ENCODE results near the gene CAMK4. TPM values are rescaled to one million over a fixed set of nuclear protein-coding genes. Genes with fewer than 3 reads are reported as not detected.

CAMK4 gene
- polyA plus RNA-seq, 1 donor from 2014 or later: 16.6 TPM

- no peak overlapping the region for H3K4me3 ChIP-seq (ENCODE audit: low read length)
- H3K9me3 ChIP-seq (ENCODE audit: low read length): no peaks in the 10 kb centered on the region
- H2AFZ ChIP-seq (ENCODE audit: low read depth, low read length): no peak overlapping the region
- H3K27ac ChIP-seq (ENCODE audit: low read length): no peak overlapping the region
- H3K4me2 ChIP-seq (ENCODE audit: low read length): no peak overlapping the region
- H3K36me3 ChIP-seq (ENCODE audit: insufficient read depth, low read length): no peaks in the 10 kb centered on the region
- no peak overlapping the region for H3K9ac ChIP-seq (ENCODE audit: low read length)
- no peaks in the 10 kb centered on the region for H4K20me1 ChIP-seq (ENCODE audit: insufficient read depth)
- no peaks in the 10 kb centered on the region for H3F3A ChIP-seq (ENCODE audit: insufficient read depth, low read length, poor library complexity, severe bottlenecking)
- H3K9me2 ChIP-seq (ENCODE audit: insufficient read depth, low read length): no peaks in the 10 kb centered on the region
- peaks cover 7% of the 10 kb centered on the region for H3K79me2 ChIP-seq (replicated peaks; ENCODE audit: insufficient read depth, low read length)
- no peak for TF ChIP-seq MXI1 (conservative IDR thresholded peaks at IDR 0.05; ENCODE audit: poor library complexity, severe bottlenecking)
- TF ChIP-seq SMC3 (conservative IDR thresholded peaks at IDR 0.05; ENCODE audit: poor library complexity): no peak
- TF ChIP-seq, protein P1, sequence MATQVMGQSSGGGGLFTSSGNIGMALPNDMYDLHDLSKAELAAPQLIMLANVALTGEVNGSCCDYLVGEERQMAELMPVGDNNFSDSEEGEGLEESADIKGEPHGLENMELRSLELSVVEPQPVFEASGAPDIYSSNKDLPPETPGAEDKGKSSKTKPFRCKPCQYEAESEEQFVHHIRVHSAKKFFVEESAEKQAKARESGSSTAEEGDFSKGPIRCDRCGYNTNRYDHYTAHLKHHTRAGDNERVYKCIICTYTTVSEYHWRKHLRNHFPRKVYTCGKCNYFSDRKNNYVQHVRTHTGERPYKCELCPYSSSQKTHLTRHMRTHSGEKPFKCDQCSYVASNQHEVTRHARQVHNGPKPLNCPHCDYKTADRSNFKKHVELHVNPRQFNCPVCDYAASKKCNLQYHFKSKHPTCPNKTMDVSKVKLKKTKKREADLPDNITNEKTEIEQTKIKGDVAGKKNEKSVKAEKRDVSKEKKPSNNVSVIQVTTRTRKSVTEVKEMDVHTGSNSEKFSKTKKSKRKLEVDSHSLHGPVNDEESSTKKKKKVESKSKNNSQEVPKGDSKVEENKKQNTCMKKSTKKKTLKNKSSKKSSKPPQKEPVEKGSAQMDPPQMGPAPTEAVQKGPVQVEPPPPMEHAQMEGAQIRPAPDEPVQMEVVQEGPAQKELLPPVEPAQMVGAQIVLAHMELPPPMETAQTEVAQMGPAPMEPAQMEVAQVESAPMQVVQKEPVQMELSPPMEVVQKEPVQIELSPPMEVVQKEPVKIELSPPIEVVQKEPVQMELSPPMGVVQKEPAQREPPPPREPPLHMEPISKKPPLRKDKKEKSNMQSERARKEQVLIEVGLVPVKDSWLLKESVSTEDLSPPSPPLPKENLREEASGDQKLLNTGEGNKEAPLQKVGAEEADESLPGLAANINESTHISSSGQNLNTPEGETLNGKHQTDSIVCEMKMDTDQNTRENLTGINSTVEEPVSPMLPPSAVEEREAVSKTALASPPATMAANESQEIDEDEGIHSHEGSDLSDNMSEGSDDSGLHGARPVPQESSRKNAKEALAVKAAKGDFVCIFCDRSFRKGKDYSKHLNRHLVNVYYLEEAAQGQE (IDR thresholded peaks at IDR 0.05; ENCODE audit: borderline replicate concordance): no peak
- TF ChIP-seq RAD21 (conservative IDR thresholded peaks at IDR 0.05): no peak
- TF ChIP-seq, protein P2, sequence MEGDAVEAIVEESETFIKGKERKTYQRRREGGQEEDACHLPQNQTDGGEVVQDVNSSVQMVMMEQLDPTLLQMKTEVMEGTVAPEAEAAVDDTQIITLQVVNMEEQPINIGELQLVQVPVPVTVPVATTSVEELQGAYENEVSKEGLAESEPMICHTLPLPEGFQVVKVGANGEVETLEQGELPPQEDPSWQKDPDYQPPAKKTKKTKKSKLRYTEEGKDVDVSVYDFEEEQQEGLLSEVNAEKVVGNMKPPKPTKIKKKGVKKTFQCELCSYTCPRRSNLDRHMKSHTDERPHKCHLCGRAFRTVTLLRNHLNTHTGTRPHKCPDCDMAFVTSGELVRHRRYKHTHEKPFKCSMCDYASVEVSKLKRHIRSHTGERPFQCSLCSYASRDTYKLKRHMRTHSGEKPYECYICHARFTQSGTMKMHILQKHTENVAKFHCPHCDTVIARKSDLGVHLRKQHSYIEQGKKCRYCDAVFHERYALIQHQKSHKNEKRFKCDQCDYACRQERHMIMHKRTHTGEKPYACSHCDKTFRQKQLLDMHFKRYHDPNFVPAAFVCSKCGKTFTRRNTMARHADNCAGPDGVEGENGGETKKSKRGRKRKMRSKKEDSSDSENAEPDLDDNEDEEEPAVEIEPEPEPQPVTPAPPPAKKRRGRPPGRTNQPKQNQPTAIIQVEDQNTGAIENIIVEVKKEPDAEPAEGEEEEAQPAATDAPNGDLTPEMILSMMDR (IDR thresholded peaks at IDR 0.05; ENCODE audit: poor library complexity, severe bottlenecking): no peak
- TF ChIP-seq TAF1 (IDR thresholded peaks at IDR 0.05; ENCODE audit: low read depth): no peak
- no peak for TF ChIP-seq EP300 (conservative IDR thresholded peaks at IDR 0.05; ENCODE audit: poor library complexity, severe bottlenecking)
- no peak for TF ChIP-seq POLR2AphosphoS5 (IDR thresholded peaks at IDR 0.05)
- TF ChIP-seq EZH2 (IDR thresholded peaks at IDR 0.05; ENCODE audit: borderline replicate concordance, insufficient read depth, low read length, poor library complexity, severe bottlenecking): no peak
- H3K27me3 ChIP-seq (ENCODE audit: insufficient read depth, low read depth, low read length): no peaks in the 10 kb centered on the region
These were observed 112.9 kb downstream of the CAMK4 start for GRCh38 chr5:111337133-111337532.

DNA sequence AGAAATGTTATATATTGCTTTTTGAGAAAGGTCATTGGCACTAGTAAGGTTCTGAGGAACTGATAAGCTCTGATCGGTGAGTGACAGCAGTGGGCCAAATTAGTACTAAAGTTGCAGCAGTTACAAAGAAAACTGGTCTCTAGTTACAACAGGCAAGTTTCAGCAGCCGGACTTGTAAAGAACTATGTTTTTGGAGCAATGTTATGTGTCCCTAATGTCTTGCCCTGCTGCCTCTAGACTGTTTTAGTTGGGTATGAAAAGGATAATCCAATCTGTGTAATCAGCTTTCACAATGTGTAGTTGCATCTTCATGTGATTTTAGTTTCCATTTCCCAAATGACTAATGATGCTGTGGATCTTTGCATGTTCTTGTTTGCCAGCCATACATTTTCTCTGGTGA is 113.5 kb downstream of the CAMK4 start:
- Histone ChIP-seq H3K36me3 (ENCODE audit: insufficient read depth, low read length) (no peaks in the 10 kb centered on the region), H3K9me2 (ENCODE audit: insufficient read depth, low read length) (no peaks in the 10 kb centered on the region), H3K4me2 (ENCODE audit: low read length) (no peak overlapping the region), H2AFZ (ENCODE audit: low read depth, low read length) (no peak overlapping the region), H3K27ac (ENCODE audit: low read length) (no peak overlapping the region), H3F3A (ENCODE audit: insufficient read depth, low read length, poor library complexity, severe bottlenecking) (no peaks in the 10 kb centered on the region), H3K4me3 (ENCODE audit: low read length) (no peak overlapping the region), H3K79me2 (replicated peaks; ENCODE audit: insufficient read depth, low read length) (peaks cover 7% of the 10 kb centered on the region), H4K20me1 (ENCODE audit: insufficient read depth) (no peaks in the 10 kb centered on the region), H3K9me3 (ENCODE audit: low read length) (no peaks in the 10 kb centered on the region), H3K27me3 (ENCODE audit: insufficient read depth, low read depth, low read length) (no peaks in the 10 kb centered on the region), H3K9ac (ENCODE audit: low read length) (no peak overlapping the region)
- TF ChIP-seq MXI1 (conservative IDR thresholded peaks at IDR 0.05; ENCODE audit: poor library complexity, severe bottlenecking): no peak

DNA sequence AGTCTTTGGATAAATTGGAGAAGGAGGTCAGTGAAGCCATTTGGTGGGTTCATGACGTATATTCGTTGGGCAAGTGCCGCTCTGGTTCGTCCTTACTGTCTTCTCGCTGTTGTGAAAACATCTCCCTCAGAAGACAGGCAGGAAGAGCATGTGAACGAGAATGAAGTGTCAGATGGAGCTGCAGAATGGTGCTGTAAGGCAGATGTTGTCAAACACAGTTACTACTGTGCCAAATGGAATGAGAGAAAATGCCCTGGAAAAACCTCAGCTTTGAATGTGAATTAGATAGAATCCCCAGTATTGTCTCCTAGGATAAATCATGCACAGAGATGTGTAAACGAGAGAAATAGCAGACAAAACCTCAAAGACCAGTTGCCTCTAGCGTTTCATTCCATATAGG is 121.5 kb downstream of the CAMK4 start:
- H3K4me3 ChIP-seq (ENCODE audit: low read length): no peak overlapping the region
- no peaks in the 10 kb centered on the region for H3K9me3 ChIP-seq (ENCODE audit: low read length)
- H3K9ac ChIP-seq (ENCODE audit: low read length): no peak overlapping the region
- no peak overlapping the region for H2AFZ ChIP-seq (ENCODE audit: low read depth, low read length)
- no peaks in the 10 kb centered on the region for H3K36me3 ChIP-seq (ENCODE audit: insufficient read depth, low read length)
- H3F3A ChIP-seq (ENCODE audit: insufficient read depth, low read length, poor library complexity, severe bottlenecking): no peaks in the 10 kb centered on the region
- H3K79me2 ChIP-seq (replicated peaks; ENCODE audit: insufficient read depth, low read length): peaks cover 7% of the 10 kb centered on the region
- no peak overlapping the region for H3K27ac ChIP-seq (ENCODE audit: low read length)
- H3K27me3 ChIP-seq (ENCODE audit: insufficient read depth, low read depth, low read length): no peaks in the 10 kb centered on the region
- no peak for TF ChIP-seq EP300 (conservative IDR thresholded peaks at IDR 0.05; ENCODE audit: poor library complexity, severe bottlenecking)
- peak; percentile 15 for TF ChIP-seq POLR2AphosphoS5 (IDR thresholded peaks at IDR 0.05)
- no peak overlapping the region for H3K4me2 ChIP-seq (ENCODE audit: low read length)
- H3K9me2 ChIP-seq (ENCODE audit: insufficient read depth, low read length): no peaks in the 10 kb centered on the region
- H4K20me1 ChIP-seq (ENCODE audit: insufficient read depth): no peaks in the 10 kb centered on the region

All from neural cell (in vitro differentiated cells).